Middle frontal gyrus (tissue), 1 donor: ENCODE data around the gene RIMS1.

Experiments
- DNase-seq: peaks from one replicate; pipeline ENCODE4 v3.0.0-alpha.2; 2015; ENCODE audit warnings: low spot score; ENCODE audit errors: extremely low spot score

The RIMS1 gene

DNA sequence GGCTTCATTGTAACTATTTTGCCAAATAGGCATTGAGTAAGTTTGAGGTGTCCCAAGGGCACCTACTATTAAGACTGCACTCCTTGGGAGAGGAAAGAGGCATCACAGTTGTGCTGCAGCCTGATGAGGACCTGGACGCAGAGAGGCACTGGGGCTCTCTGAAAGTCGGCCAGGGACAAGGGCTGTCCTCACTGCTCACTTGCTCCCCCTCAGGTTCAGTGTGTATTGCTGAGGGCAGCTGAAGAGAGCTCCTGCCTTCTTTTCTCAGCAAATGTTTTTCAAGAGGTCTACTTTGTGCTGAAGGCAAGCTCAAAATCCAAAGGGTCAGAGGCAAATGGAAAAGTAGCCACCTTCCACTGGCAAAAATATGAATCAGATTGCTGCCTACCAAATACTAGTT, 331.8 kb downstream of the RIMS1 start:
- no peak for DNase-seq

DNA sequence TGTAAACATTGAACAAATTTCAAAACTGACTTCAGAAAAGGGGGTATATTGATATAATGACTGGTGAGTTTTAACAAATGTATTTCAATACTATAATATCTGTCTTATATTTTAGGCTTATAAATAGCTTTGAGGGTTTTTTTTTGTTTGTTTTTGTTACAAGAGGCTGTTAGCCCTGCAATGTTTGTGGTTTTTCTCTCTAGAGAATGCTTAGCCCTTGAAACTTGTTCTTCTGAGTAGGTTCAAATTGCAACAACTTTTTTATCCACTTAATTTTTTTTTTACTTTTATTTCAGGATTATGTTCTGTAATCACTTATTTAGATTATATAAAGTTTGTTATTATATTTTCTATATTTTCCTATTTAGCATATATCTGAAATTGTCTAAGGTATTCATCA, 333.2 kb downstream of the RIMS1 start:
- DNase-seq, result no peak

DNA sequence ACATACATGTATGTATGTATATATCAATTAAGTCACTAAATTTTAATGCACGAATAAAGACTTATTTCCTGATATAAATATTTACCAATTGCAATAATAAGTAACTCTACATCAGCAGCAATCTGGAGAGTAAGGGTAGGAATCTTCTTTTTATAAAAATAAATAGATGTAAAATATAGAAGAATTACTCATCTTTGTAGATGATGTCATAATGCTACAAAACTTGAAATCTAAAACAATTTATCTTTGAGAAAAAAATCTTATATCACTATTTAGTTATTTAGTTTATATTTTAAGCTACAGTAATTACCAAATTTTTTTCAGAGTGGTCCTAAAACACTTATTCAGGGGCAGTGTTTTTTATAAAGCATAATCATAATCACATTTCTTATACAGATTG, 351.7 kb downstream of the RIMS1 start:
- no peak for DNase-seq

- no peak for DNase-seq
Measured at GRCh38 chr6:72238900-72239299, 352.6 kb downstream of the RIMS1 start.

GRCh38 chr6:72245565-72245964, 359.2 kb downstream of the RIMS1 start:
- DNase-seq, result no peak

DNA sequence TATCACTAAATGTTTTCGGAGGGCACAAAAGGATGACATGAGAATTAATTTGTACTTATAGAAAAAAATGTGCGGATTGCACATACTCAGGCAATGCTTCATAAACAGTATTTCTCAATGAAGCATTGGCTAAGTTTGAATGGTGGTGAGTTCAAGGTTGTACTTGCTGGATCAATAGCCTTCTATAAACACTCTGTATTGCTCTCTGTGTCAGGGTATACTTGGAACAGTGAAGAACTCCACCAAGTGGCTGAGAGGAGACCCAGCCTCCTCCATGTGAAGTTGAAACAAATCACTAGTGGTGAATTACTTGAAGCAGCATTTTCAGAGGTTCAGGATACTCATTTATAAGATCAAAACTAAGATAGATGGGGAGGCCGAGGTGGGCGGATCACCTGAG, 360.6 kb downstream of the RIMS1 start:
- no peak for DNase-seq

DNA sequence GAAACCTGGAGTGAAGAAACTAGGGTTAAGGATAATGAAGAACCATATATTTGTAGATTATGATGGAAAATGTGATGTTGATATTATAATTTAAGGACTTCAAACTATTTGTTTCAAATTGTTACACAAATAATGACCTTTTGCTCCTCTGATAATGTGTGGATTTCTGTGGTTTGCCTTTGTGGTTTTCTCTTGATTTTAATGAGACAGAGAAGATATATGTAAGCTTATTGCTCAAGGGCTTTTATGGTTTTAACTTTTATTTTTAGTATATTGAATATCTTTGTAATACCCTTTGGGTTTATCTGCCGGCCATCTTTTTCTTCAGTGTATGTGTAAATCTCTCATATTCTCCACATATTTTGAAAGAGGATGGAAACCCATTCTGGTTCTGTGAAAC, 362.3 kb downstream of the RIMS1 start:
- DNase-seq, result no peak

- no peak for DNase-seq
Measured at GRCh38 chr6:72250664-72251063, 364.3 kb downstream of the RIMS1 start.

- no peak for DNase-seq
Measured at GRCh38 chr6:72260489-72260888, 374.1 kb downstream of the RIMS1 start.

- no peak for DNase-seq
Measured at GRCh38 chr6:72261554-72261953, 375.2 kb downstream of the RIMS1 start.

GRCh38 chr6:72262254-72262653, 375.9 kb downstream of the RIMS1 start:
- no peak for DNase-seq

- DNase-seq, result no peak
Measured at GRCh38 chr6:72267470-72267869, 381.1 kb downstream of the RIMS1 start.

- DNase-seq, result no peak
Measured at GRCh38 chr6:72271531-72271930, 385.2 kb downstream of the RIMS1 start.

DNA sequence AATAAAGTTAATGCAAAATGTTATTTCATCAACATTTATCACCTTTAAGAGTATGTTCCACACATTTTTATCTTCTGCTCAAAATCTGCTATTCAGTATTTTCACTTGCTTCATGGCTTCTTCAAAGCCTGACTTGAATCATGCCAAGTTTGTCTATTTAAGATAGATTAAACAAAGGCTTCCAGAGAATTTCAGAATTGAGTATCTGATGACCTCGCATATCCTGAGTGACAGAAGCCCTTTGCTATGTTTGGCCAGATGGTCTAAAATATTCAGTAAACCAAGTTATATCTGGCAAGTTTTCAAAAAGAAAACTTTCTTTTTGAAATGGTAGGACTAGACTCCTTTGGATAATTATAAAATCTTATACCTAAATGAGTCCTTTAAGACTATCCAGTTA, 386.6 kb downstream of the RIMS1 start:
- DNase-seq, result no peak

DNA sequence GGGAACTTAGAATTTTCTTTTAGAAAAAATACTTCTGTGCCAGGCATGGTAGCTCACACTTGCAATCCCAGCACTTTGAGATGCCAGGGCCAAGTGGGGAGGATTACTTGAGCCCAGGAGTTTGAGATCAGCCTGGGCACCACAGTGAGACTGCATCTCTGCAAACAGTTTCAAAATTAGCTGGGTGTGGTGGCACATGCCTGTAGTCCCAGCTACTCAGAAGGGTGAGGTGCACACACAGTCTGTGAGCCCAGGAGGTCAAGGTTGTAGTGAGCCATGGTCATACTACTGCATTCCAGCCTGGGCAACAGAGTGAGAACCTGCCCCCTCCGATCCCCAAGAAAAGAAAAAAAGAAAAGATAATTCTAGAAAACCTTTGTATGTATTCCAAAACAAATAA, 389.5 kb downstream of the RIMS1 start:
- no peak for DNase-seq

DNA sequence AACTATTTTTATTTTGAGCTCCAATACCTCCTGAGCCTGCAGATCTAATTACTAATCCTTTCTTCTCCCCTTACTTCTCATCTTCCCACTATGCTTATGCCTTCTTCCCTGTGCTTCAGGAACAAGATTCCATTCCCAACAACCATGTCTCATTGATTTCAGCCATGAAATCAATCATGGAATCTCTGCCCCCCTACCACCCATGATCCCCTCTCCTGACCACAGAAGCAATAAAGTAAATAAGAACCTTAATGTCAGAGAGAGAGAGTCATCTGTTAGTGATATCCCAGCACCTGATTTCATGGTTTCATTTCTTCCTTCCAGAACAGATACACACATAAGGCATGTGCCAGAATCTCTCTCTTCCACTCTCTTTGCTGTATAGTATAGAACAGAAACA, 395.9 kb downstream of the RIMS1 start:
- no peak for DNase-seq

DNA sequence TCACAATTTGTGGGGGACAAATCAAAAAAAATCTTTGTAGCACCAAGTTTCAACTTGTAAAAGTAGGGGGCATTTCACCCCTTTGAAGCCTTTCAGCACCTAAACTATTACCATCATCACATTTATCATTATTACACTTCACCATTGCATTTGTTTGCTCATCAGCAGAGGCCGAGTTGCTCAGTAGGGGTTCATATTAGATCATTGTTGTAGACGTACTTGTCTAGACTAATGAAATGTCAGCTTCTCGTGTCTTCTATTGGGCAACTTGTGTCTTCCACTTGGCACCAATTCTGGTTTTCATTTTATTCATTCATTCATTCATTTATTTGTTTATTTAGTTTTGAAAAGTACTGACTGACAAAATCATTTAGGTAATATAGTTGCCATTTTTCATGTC, 397.2 kb downstream of the RIMS1 start:
- DNase-seq, result no peak

GRCh38 chr6:72286911-72287311, 400.6 kb downstream of the RIMS1 start:
- no peak for DNase-seq

- DNase-seq, result no peak
Measured at GRCh38 chr6:72287801-72288200, 401.5 kb downstream of the RIMS1 start.

- DNase-seq, result no peak
Measured at GRCh38 chr6:72288592-72288991, 402.2 kb downstream of the RIMS1 start.

- DNase-seq, result no peak
Measured at GRCh38 chr6:72290620-72291019, 404.3 kb downstream of the RIMS1 start.

DNA sequence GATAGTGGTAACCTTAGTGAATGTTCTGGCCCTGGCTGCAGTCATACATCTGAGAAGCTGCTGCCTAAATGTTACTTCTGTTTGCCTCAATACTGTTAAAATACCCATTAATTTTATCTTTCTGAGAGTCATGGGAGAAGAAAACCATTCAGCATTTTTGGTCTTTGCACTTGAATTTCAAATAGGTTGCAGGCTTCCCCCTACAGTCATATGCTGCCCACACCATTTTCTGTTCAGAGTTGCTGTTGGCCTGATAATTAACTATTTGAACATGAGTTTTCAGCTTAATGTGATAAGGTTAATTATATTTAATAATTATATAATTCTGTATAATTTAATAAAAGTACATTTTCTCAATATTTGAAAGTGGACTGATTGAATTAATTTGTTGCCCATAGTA, 410.0 kb downstream of the RIMS1 start:
- no peak for DNase-seq

- DNase-seq, result no peak
Measured at GRCh38 chr6:72305971-72306370, 419.6 kb downstream of the RIMS1 start.

DNA sequence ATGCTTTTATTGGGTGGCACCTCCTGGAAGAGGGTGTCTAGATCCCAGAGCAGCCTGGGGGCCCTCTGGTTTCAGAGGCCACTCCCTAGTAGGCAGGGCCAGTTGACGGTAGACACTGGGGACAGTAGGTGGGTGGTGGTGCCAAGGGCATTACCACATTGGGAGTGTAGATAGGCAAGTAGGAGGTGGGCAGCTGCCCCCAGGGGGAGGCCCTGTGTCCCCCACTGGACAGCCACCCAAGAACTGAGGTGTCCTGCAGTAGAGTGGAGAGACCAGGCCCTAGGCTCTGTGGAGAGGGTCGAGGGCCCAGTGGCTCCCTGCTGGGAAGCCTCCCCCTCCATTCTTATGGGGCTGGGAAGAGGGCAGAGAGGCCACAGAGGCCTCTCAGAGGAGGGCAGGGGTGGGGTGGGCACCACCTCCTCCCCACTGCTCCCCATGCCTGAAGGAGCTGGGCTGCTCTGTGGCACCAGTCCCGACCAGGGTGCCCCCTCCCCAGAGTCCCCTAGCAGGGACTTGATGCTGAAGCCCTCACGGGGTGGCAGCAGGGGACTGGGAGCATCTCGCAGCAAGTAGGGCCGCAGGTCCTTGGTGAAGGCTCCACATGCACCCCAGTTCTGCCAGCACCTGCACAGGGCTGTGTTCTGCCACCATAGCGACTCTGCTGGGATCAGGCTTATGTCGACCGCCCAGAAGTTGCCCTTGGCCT, 430.5 kb downstream of the RIMS1 start:
- DNase-seq, result no peak
